ENCODE data around the gene RNF150.

- TF ChIP-seq, protein P1, sequence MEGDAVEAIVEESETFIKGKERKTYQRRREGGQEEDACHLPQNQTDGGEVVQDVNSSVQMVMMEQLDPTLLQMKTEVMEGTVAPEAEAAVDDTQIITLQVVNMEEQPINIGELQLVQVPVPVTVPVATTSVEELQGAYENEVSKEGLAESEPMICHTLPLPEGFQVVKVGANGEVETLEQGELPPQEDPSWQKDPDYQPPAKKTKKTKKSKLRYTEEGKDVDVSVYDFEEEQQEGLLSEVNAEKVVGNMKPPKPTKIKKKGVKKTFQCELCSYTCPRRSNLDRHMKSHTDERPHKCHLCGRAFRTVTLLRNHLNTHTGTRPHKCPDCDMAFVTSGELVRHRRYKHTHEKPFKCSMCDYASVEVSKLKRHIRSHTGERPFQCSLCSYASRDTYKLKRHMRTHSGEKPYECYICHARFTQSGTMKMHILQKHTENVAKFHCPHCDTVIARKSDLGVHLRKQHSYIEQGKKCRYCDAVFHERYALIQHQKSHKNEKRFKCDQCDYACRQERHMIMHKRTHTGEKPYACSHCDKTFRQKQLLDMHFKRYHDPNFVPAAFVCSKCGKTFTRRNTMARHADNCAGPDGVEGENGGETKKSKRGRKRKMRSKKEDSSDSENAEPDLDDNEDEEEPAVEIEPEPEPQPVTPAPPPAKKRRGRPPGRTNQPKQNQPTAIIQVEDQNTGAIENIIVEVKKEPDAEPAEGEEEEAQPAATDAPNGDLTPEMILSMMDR (IDR thresholded peaks at IDR 0.05), result no peak
- no peak for TF ChIP-seq POLR2A (IDR thresholded peaks at IDR 0.05)
Observed at GRCh38 chr4:140856621-140857062, 276.6 kb downstream of the RNF150 start.

Measured in sigmoid colon (tissue), 3 donors.